Measurements from ENCODE around the gene IGSF1.

DNA sequence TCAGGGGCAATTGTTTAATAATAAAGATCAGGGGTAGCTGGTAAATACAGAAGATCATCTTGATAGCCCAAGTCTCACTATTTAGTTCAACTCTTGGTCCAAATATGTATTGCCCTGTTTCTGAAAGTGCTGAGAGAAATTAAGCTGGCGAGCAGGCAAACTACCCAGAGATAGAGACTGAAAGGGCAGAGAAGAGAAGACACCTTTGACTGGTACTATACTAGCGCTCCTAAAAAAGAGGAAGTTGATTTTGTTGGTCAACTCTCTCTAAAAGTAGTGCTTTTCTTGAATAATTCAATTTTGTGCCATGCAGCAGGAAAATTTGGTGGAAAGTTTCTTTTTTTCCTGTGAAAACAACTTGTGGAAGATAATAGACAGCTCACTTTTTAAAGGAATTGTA is 64.0 kb downstream of the IGSF1 start:
- TF ChIP-seq POLR2AphosphoS5 (IDR thresholded peaks at IDR 0.05) (no peak), POLR2A (IDR thresholded peaks at IDR 0.05) (no peak)
